Natural killer cell (primary cell): ENCODE results near the gene TAP1. TPM values are rescaled to one million over a fixed set of nuclear protein-coding genes. Genes with fewer than 3 reads are reported as not detected.

Experiments
- ATAC-seq, 3 donors: fragments of 150-1000 bp in 2 of 3; fragments of 200-7000 bp in 1 of 3; cut with Tn5 transposase; 1 replicate in 1 of 3; 2 replicates in 2 of 3; pipeline ENCODE4 v1.10.0; 2021; ENCODE audit warnings: mild to moderate bottlenecking in 2 of 3, moderate library complexity in 2 of 3
- DNase-seq, 2 donors: peaks; one replicate each; pipeline versions ENCODE4 v3.0.0 to v3.0.0-alpha.2; 2013 to 2021; ENCODE audit warnings: mixed read lengths in 1 of 2
- H3K27ac ChIP-seq: one replicate; pipeline ENCODE4 v1.5.1; 2013; ENCODE audit warnings: mild to moderate bottlenecking, low read length
- H3K27me3 ChIP-seq: one replicate; pipeline ENCODE4 v1.6.1; 2013; ENCODE audit warnings: low read length; ENCODE audit not compliant: control insufficient read depth, insufficient read depth
- H3K36me3 ChIP-seq: one replicate; pipeline ENCODE4 v1.6.1; 2013; ENCODE audit warnings: low read length; ENCODE audit not compliant: control insufficient read depth, insufficient read depth
- H3K4me1 ChIP-seq: one replicate; pipeline ENCODE4 v1.6.1; 2013; ENCODE audit warnings: low read length; ENCODE audit not compliant: control insufficient read depth, insufficient read depth
- H3K4me3 ChIP-seq: one replicate; pipeline ENCODE4 v1.5.1; 2013; ENCODE audit warnings: low read length
- H3K9me3 ChIP-seq: one replicate; pipeline ENCODE4 v1.6.1; 2013; ENCODE audit warnings: low read length; ENCODE audit not compliant: control insufficient read depth, insufficient read depth
- H3K27ac Mint-ChIP-seq, 2 donors: one replicate each; pipeline ENCODE4 v1.8.0; 2022; ENCODE audit warnings: mild to moderate bottlenecking in 2 of 2, mixed read lengths in 2 of 2, moderate library complexity in 1 of 2
- H3K27me3 Mint-ChIP-seq, 2 donors: one replicate each; pipeline ENCODE4 v1.8.0; 2022; ENCODE audit warnings: low read depth in 2 of 2, mixed read lengths in 2 of 2
- H3K36me3 Mint-ChIP-seq: one replicate; pipeline ENCODE4 v1.8.0; 2022; ENCODE audit warnings: mixed read lengths
- H3K4me1 Mint-ChIP-seq, 2 donors: one replicate each; pipeline ENCODE4 v1.8.0; 2022; ENCODE audit warnings: mixed read lengths in 2 of 2
- H3K4me3 Mint-ChIP-seq: one replicate; pipeline ENCODE4 v1.8.0; 2022; ENCODE audit warnings: mild to moderate bottlenecking, moderate library complexity, mixed read lengths
- H3K9me3 Mint-ChIP-seq, 2 donors: one replicate each; pipeline ENCODE4 v1.8.0; 2022; ENCODE audit warnings: mixed read lengths in 2 of 2
- WGBS: methylation state at CpG from one replicate; pipeline ENCODE4 v1.1.7; 2013; ENCODE audit warnings: missing lambda C conversion rate; ENCODE audit not compliant: insufficient coverage; 5-methylcytosine and 5-hydroxymethylcytosine counted together
- intact Hi-C: fragments of 100-400 bp; cut with micrococcal nuclease; formaldehyde crosslinking; loops from one replicate; pipeline ENCODE4 v1.14.2; 2022
- total RNA-seq, 4 donors: library from RNA; stranded (reverse); fragments of 120-200 nt in 1 of 4; gene quantifications; one replicate each; pipeline versions ENCODE4 v1.2.3 to v1.2.4, GENCODE V29; 2013 to 2022
- TF ChIP-seq, protein P1 (sequence below): fragments of 200-600 bp; IDR thresholded peaks from one replicate; pipeline ENCODE4 v1.8.0; 2022; ENCODE audit warnings: antibody characterized with exemption

Gene TAP1
- total RNA-seq, 3 donors from 2014 or later (not counting 1 experiment from before 2014, with no cell fraction given) = 134 to 193 (median 179) TPM

DNA sequence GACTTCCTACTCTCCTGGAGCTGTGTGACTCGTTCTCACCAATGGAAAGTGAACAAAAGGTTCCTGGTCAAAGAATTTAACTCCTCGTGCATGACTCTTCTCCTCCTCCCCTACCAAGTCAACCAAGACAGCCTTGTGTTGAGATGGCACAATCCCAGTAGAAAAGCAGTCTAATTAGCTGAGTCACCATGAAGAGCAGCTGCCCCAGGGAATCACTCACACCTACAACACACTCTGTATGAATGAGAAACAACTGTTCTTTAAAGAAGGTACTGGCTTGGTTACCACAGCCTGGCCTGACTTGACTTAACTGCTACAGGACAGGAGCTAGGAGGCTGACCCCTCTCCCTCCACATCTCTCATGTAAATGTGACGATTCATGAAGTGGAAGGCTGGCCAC, 33.8 kb downstream of the TAP1 start:
- Mint-ChIP-seq H3K27ac (no peak overlapping the region), H3K36me3 (no peaks in the 10 kb centered on the region), H3K4me1 (no peaks in the 10 kb centered on the region), H3K9me3 (no peaks in the 10 kb centered on the region), H3K27me3 (no peaks in the 10 kb centered on the region), H3K4me3 (no peak overlapping the region)
- DNase-seq (no peak), ATAC-seq (no peak)
- WGBS = 84% methylated on average over 3 of the region's 3 CpGs
- Histone ChIP-seq H3K4me3 (no peak overlapping the region), H3K4me1 (no peaks in the 10 kb centered on the region), H3K36me3 (no peaks in the 10 kb centered on the region), H3K27me3 (no peaks in the 10 kb centered on the region), H3K9me3 (no peaks in the 10 kb centered on the region), H3K27ac (no peak overlapping the region)
- intact Hi-C loops = no loop called here
- TF ChIP-seq, protein P1, sequence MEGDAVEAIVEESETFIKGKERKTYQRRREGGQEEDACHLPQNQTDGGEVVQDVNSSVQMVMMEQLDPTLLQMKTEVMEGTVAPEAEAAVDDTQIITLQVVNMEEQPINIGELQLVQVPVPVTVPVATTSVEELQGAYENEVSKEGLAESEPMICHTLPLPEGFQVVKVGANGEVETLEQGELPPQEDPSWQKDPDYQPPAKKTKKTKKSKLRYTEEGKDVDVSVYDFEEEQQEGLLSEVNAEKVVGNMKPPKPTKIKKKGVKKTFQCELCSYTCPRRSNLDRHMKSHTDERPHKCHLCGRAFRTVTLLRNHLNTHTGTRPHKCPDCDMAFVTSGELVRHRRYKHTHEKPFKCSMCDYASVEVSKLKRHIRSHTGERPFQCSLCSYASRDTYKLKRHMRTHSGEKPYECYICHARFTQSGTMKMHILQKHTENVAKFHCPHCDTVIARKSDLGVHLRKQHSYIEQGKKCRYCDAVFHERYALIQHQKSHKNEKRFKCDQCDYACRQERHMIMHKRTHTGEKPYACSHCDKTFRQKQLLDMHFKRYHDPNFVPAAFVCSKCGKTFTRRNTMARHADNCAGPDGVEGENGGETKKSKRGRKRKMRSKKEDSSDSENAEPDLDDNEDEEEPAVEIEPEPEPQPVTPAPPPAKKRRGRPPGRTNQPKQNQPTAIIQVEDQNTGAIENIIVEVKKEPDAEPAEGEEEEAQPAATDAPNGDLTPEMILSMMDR = no peak

DNA sequence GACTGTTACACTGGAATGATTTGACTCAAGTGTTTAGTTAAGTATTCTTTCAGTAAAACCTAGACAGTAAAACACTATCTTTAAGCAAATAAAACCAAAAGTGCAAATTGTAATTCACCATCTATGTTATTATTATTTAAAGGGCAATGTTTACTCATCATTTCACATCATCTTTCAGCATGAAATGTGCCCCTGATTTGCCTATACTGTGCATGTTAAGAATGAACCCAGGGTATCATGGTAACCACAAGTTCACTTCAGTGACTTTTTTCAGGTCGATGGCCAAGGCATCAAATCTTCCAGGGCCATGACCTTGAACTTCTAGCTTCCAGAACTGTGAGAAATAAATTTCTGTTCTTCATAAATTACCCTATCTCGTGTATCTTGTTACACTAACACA, 34.6 kb downstream of the TAP1 start:
- DNase-seq (no peak), ATAC-seq (no peak)
- no peak overlapping the region for H3K27ac Mint-ChIP-seq
- H3K27me3 Mint-ChIP-seq = no peaks in the 10 kb centered on the region
- H3K36me3 ChIP-seq = peaks cover 3% of the 10 kb centered on the region
- H3K4me1 Mint-ChIP-seq = no peaks in the 10 kb centered on the region
- H3K27me3 ChIP-seq = no peaks in the 10 kb centered on the region
- H3K4me1 ChIP-seq = no peaks in the 10 kb centered on the region
- intact Hi-C loops = no loop called here
- no peak overlapping the region for H3K4me3 Mint-ChIP-seq
- TF ChIP-seq, protein P1 = no peak
- no peaks in the 10 kb centered on the region for H3K9me3 ChIP-seq
- H3K9me3 Mint-ChIP-seq = no peaks in the 10 kb centered on the region
- no peak overlapping the region for H3K27ac ChIP-seq
- no peak overlapping the region for H3K4me3 ChIP-seq
- WGBS = 37% methylated on average over 1 of the region's 2 CpGs
- no peaks in the 10 kb centered on the region for H3K36me3 Mint-ChIP-seq

DNA sequence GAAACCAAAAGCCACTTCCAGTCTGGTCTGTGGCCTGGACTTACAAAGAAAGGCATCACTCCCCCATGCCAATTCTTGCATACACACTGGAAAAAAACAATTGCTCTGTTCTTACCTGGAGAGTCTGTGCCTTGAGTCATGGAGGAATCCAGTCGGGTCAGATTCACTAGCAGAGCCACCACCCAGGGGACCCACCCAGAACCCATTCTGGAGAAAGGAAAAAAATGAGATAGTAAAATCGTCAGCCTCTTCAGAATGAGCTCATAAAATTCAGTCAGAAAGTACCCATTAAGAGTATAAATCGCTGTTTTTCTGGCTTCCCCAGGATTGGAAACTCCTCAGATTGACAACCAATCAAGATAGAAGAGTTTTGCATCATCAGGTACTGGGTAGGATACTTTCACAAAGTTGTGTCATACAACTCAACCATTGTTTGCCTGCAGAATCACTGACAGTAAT, 36.7 kb downstream of the TAP1 start, which contains the start of gene HLA-DOB:
HLA-DOB (minus strand) TSS at position 257 of the 459 bp plus-strand sequence; CDS start at position 206, 51 bp downstream.
- ATAC-seq (peak; percentile 50 to 85 (median 66)), DNase-seq (peak in 1 of 2 donors; percentile 54)
- H3K9me3 Mint-ChIP-seq = no peaks in the 10 kb centered on the region
- no peaks in the 10 kb centered on the region for H3K27me3 Mint-ChIP-seq
- peak within 1 kb of the TSS; percentile 76 for H3K27ac ChIP-seq
- 65% methylated on average over 3 of the region's 3 CpGs for WGBS
- H3K27ac Mint-ChIP-seq = no peak within 1 kb of the TSS
- H3K9me3 ChIP-seq = no peaks in the 10 kb centered on the region
- H3K4me1 ChIP-seq = no peaks in the 10 kb centered on the region
- no peaks in the 10 kb centered on the region for H3K36me3 Mint-ChIP-seq
- H3K4me1 Mint-ChIP-seq = no peaks in the 10 kb centered on the region
- intact Hi-C loops = no loop called here
- H3K4me3 ChIP-seq = peak within 1 kb of the TSS; percentile 48
- no peaks in the 10 kb centered on the region for H3K27me3 ChIP-seq
- peaks cover 4% of the 10 kb centered on the region for H3K36me3 ChIP-seq
- H3K4me3 Mint-ChIP-seq = no peak within 1 kb of the TSS
- TF ChIP-seq, protein P1 = no peak

DNA sequence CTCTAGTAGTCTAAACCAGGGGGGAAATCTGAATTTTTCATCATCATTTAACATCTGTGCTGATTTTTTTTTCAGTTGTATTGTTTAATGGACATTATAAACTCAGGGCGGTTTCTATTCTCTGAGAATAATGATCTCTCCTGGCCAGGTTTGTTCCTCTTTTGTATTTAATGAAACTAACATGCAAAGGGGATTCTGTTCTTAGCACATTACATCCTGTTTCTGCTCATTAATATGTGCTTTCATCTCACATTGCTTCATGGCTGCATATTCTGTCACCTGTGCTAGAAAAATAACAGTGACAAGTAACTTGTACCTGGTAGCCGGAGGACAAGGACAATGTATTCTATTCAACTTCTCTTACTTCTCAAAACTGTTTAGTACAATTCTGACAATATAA, 37.5 kb downstream of the TAP1 start:
- peak overlapping the region; percentile 48 for H3K4me3 ChIP-seq
- Mint-ChIP-seq H3K4me1 (no peaks in the 10 kb centered on the region), H3K36me3 (no peaks in the 10 kb centered on the region), H3K27me3 (no peaks in the 10 kb centered on the region), H3K9me3 (no peaks in the 10 kb centered on the region), H3K4me3 (no peak overlapping the region), H3K27ac (no peak overlapping the region)
- intact Hi-C loops = no loop called here
- DNase-seq (no peak), ATAC-seq (no peak)
- H3K9me3 ChIP-seq = no peaks in the 10 kb centered on the region
- H3K27me3 ChIP-seq = no peaks in the 10 kb centered on the region
- 83% methylated on average over 1 of the region's 2 CpGs for WGBS
- peak overlapping the region; percentile 76 for H3K27ac ChIP-seq
- H3K4me1 ChIP-seq = no peaks in the 10 kb centered on the region
- H3K36me3 ChIP-seq = peaks cover 4% of the 10 kb centered on the region
- TF ChIP-seq, protein P1 = no peak
